ENCODE results near the gene NR1H4.
A peak's percentile ranks its signal among the peaks of the same experiment; 100 is the strongest.
"Not testable (repeated sequence)": the region's sequence is repeated elsewhere in the genome, so short reads cannot be mapped to it uniquely, and the experiment has no call there.

The NR1H4 gene

GRCh38 chr12:100473716-100474150 lies at the start of gene NR1H4:
TSS of gene NR1H4 (plus strand) at chr12:100473866. CDS start at chr12:100493324, 19,458 bp downstream.
- no peak for DNase-seq

GRCh38 chr12:100426145-100426544 lies 47.5 kb upstream of the NR1H4 start:
- DNase-seq = no peak

GRCh38 chr12:100427078-100427477 lies 46.6 kb upstream of the NR1H4 start:
- no peak for DNase-seq

- DNase-seq = not testable (repeated sequence)
Measured at GRCh38 chr12:100430251-100430650, 43.4 kb upstream of the NR1H4 start.

- DNase-seq = no peak
Measured at GRCh38 chr12:100433701-100434100, 40.0 kb upstream of the NR1H4 start.

GRCh38 chr12:100434177-100434576 lies 39.5 kb upstream of the NR1H4 start:
- no peak for DNase-seq

GRCh38 chr12:100435957-100436356 lies 37.7 kb upstream of the NR1H4 start:
- DNase-seq = no peak

- DNase-seq = no peak
Measured at GRCh38 chr12:100437038-100437841, 36.4 kb upstream of the NR1H4 start.

GRCh38 chr12:100439797-100440196 lies 33.9 kb upstream of the NR1H4 start:
- DNase-seq = no peak

GRCh38 chr12:100442403-100442802 lies 31.3 kb upstream of the NR1H4 start:
- no peak for DNase-seq

GRCh38 chr12:100443434-100443833 lies 30.2 kb upstream of the NR1H4 start:
- no peak for DNase-seq

- DNase-seq = no peak
Measured at GRCh38 chr12:100445081-100445481, 28.6 kb upstream of the NR1H4 start.

- DNase-seq = peak; percentile 45
Measured at GRCh38 chr12:100447381-100447780, 26.3 kb upstream of the NR1H4 start.

GRCh38 chr12:100448656-100449055 lies 25.0 kb upstream of the NR1H4 start:
- DNase-seq = peak; percentile 72

- no peak for DNase-seq
Measured at GRCh38 chr12:100450735-100451134, 22.9 kb upstream of the NR1H4 start.

- DNase-seq = peak; percentile 92
Measured at GRCh38 chr12:100453951-100454350, 19.7 kb upstream of the NR1H4 start.

- no peak for DNase-seq
Measured at GRCh38 chr12:100455896-100456295, 17.8 kb upstream of the NR1H4 start.

- no peak for DNase-seq
Measured at GRCh38 chr12:100458191-100458590, 15.5 kb upstream of the NR1H4 start.

- no peak for DNase-seq
Measured at GRCh38 chr12:100460702-100461101, 13.0 kb upstream of the NR1H4 start.

- no peak for DNase-seq
Measured at GRCh38 chr12:100461330-100461973, 12.2 kb upstream of the NR1H4 start.

GRCh38 chr12:100463661-100464060 lies 10.0 kb upstream of the NR1H4 start:
- DNase-seq = no peak

GRCh38 chr12:100464529-100464928 lies 9.1 kb upstream of the NR1H4 start:
- no peak for DNase-seq

- no peak for DNase-seq
Measured at GRCh38 chr12:100468126-100468525, 5.5 kb upstream of the NR1H4 start.

GRCh38 chr12:100472325-100472724 lies 1.3 kb upstream of the NR1H4 start:
- DNase-seq = no peak

Measured in NCI-H446 treated with DMSO at 0.1 percent for 48 hours (cell line).